Activated B cell treated with CpG ODN at 0.5 μM for 24 hours (primary cell): ENCODE data around the gene HOXB6. TPM values are rescaled to one million over a fixed set of nuclear protein-coding genes. Genes with fewer than 3 reads are reported as not detected.

Experiments
- ATAC-seq: fragments of 200-7000 bp; cut with Tn5 transposase; one replicate; pipeline ENCODE4 v1.10.0; 2021; ENCODE audit warnings: low read depth, mild to moderate bottlenecking, moderate library complexity
- CTCF ChIA-PET: fragments of 350-600 bp; sonication (Branson Sonifier 250); formaldehyde crosslinking; loops from one replicate; lab custom pipeline; 2021; ENCODE audit warnings: antibody characterized with exemption; lab: Charles Lee
- POLR2A ChIA-PET: fragments of 350-600 bp; sonication (Branson Sonifier 250); formaldehyde crosslinking; loops from one replicate; lab custom pipeline; 2021; ENCODE audit warnings: antibody characterized with exemption; lab: Charles Lee
- DNase-seq: peaks from one replicate; pipeline ENCODE4 v3.0.0; 2022
- H3K27ac Mint-ChIP-seq: one replicate; pipeline ENCODE4 v1.8.0; 2020; ENCODE audit warnings: mixed read lengths
- H3K27me3 Mint-ChIP-seq: one replicate; pipeline ENCODE4 v1.8.0; 2021; ENCODE audit warnings: mixed read lengths
- H3K36me3 Mint-ChIP-seq: one replicate; pipeline ENCODE4 v1.8.0; 2021; ENCODE audit warnings: low read depth, mixed read lengths
- H3K4me1 Mint-ChIP-seq: one replicate; pipeline ENCODE4 v1.8.0; 2021; ENCODE audit warnings: mixed read lengths
- H3K4me3 Mint-ChIP-seq: one replicate; pipeline ENCODE4 v1.8.0; 2020; ENCODE audit warnings: mild to moderate bottlenecking, mixed read lengths
- H3K9me3 Mint-ChIP-seq: one replicate; pipeline ENCODE4 v1.8.0; 2020; ENCODE audit warnings: mixed read lengths
- intact Hi-C: fragments of 100-400 bp; cut with micrococcal nuclease; formaldehyde crosslinking; loops from one replicate; pipeline ENCODE4 v1.15.1; 2024
- total RNA-seq: library from RNA; stranded (reverse); gene quantifications from 2 replicates; pipeline ENCODE4 v1.2.3, GENCODE V29; 2022
- TF ChIP-seq, protein P1 (sequence below): fragments of 200-600 bp; IDR thresholded peaks from one replicate; pipeline ENCODE4 v1.8.0; 2022; ENCODE audit warnings: antibody characterized with exemption, mild to moderate bottlenecking

HOXB6 gene
- total RNA-seq, 1 donor from 2014 or later: not detected

DNA sequence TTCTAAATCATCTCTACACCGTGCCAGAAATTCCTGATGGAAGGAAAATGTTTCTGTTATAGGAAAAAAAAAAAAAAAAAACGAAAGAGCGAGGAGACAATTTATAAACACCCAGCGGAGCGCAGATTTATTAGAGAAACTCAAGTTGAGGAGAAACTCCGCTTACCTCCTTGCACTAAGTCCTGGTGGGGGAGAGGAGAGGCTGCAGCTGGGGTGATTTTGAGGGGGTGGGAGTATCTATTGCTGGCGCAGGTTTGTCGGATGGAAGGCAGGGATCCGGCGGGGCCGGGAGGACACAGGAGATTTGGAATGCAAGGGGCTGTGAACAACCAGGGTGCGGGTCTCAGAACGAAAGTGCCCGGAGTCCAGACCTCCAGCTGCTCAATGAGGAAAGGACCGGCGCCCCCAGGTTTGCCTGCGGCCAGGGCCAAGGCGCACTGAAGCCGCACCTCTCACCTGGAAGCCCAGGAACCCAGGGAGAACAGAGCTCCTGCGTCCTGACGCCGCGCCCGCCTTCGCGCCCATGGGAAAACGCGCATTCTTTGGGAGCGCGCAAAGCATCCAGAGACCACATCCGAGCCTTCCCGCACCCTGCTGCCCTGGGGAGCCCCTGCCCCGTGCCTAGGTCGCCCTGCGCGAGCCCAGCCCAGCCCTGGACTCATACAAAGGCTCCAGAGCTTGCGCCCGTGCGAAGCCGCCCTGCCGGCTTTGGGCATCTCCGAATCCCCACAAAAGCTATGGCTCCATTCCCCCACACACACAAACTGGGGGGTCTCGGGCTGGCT, 12.9 kb upstream of the HOXB6 start:
- no peak overlapping the region for H3K27ac Mint-ChIP-seq
- no peak for ATAC-seq

GRCh38 chr17:48616717-48617470, 12.1 kb upstream of the HOXB6 start:
- Mint-ChIP-seq H3K27ac (no peak overlapping the region), H3K9me3 (no peaks in the 10 kb centered on the region), H3K4me3 (no peak overlapping the region), H3K36me3 (no peaks in the 10 kb centered on the region), H3K4me1 (peaks cover 37% of the 10 kb centered on the region), H3K27me3 (peaks cover 67% of the 10 kb centered on the region)
- intact Hi-C loops: loop anchor here (10.0 kb wide), 2 partner anchors 378 to 772 kb away; partner anchors contain the start of genes IGF2BP1 and SCRN2
- ATAC-seq: no peak
- CTCF ChIA-PET: interaction anchor here (1.0 to 3.8 kb wide), 6 partner anchors 9 to 591 kb away, joined by 3 to 29 read pairs (median 6); partner anchors contain the start of genes HOXB5 and HOXB9
- POLR2A ChIA-PET: no interaction called here
- TF ChIP-seq, protein P1, sequence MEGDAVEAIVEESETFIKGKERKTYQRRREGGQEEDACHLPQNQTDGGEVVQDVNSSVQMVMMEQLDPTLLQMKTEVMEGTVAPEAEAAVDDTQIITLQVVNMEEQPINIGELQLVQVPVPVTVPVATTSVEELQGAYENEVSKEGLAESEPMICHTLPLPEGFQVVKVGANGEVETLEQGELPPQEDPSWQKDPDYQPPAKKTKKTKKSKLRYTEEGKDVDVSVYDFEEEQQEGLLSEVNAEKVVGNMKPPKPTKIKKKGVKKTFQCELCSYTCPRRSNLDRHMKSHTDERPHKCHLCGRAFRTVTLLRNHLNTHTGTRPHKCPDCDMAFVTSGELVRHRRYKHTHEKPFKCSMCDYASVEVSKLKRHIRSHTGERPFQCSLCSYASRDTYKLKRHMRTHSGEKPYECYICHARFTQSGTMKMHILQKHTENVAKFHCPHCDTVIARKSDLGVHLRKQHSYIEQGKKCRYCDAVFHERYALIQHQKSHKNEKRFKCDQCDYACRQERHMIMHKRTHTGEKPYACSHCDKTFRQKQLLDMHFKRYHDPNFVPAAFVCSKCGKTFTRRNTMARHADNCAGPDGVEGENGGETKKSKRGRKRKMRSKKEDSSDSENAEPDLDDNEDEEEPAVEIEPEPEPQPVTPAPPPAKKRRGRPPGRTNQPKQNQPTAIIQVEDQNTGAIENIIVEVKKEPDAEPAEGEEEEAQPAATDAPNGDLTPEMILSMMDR: no peak
- DNase-seq: no peak

More for the DNA sequence above, 12.9 kb upstream of the HOXB6 start:
- Mint-ChIP-seq H3K27me3 (peaks cover 71% of the 10 kb centered on the region), H3K4me1 (peaks cover 31% of the 10 kb centered on the region), H3K36me3 (no peaks in the 10 kb centered on the region), H3K9me3 (no peaks in the 10 kb centered on the region), H3K4me3 (no peak overlapping the region)
- DNase-seq: no peak
- TF ChIP-seq, protein P1: no peak
- POLR2A ChIA-PET: interaction anchor here (1.0 kb wide), 3 partner anchors 19 to 310 kb away, joined by 3 to 5 read pairs (median 4); no protein-coding TSS in a partner anchor
- CTCF ChIA-PET: interaction anchor here (1.0 to 4.0 kb wide), 15 partner anchors 8 to 592 kb away, joined by 3 to 29 read pairs (median 7); partner anchors contain the start of genes HOXB3, HOXB5 and HOXB9
- intact Hi-C loops: loop anchor here (1.0 to 10.0 kb wide), 8 partner anchors 281 to 773 kb away; partner anchors contain the start of genes IGF2BP1 and SCRN2

- DNase-seq: no peak
- peaks cover 44% of the 10 kb centered on the region for H3K4me1 Mint-ChIP-seq
- no peak for ATAC-seq
- H3K4me3 Mint-ChIP-seq: no peak overlapping the region
- intact Hi-C loops: loop anchor here (10.0 kb wide), 2 partner anchors 379 to 771 kb away; partner anchors contain the start of genes IGF2BP1 and SCRN2
- POLR2A ChIA-PET: no interaction called here
- no peak overlapping the region for H3K27ac Mint-ChIP-seq
- CTCF ChIA-PET: interaction anchor here (1.0 to 1.4 kb wide), 5 partner anchors 17 to 353 kb away, joined by 3 to 4 read pairs (median 3); no protein-coding TSS in a partner anchor
- H3K36me3 Mint-ChIP-seq: peaks cover 2% of the 10 kb centered on the region
- H3K27me3 Mint-ChIP-seq: peaks cover 62% of the 10 kb centered on the region
- TF ChIP-seq, protein P1: no peak
- no peaks in the 10 kb centered on the region for H3K9me3 Mint-ChIP-seq
These were observed 11.4 kb upstream of the HOXB6 start for GRCh38 chr17:48615963-48616716.

DNA sequence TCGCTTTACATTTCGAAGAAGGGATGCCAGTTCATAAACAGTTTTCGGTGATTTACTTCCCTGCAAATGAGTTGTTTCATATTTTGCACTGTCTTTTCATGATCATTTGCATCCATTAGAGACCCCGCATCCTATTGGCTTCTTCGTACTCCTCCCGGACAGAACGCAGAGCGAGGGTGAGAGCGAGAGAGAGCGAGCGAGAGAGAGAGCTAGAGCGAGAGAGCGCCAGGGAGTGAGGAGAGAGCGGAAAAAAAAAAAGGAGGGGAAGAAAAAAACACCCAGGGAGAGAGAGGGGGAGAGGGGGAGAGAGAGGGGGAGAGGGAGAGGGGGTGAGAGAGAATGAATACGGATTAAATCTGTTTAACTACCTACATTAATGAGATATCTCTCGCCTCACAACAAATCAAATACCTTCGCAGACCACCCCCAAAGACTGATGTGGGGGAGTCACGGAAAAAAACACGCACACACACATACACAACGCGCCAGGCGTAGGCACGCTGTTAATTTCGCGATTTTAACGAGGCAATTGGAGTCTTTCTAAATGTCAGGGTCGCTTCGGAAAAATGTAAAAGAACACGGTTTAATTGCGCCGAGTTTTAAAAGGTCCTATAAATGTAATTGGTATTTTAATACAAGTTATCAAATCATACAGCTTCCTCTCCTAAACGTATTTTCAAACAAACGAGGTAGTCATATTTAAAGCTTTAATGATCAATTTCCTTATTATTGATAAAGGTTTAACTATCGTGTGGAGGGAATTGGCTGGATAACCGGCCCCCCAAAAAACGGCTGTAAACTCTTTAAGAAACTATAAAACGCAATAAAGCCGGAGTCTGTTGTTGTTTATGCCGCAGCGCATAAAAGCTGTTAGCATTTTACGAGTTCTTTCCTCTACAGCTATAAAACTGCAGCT, 10.5 kb upstream of the HOXB6 start, which contains the start of gene HOXB8:
HOXB8 (minus strand) TSS at position 246 of the 916 bp plus-strand sequence. CDS start 588 bp downstream, outside the sequence.
- DNase-seq: no peak
- POLR2A ChIA-PET: interaction anchor here (0.6 to 1.4 kb wide), 3 partner anchors 22 to 293 kb away, joined by 3 to 7 read pairs (median 5); partner anchors contain the start of gene HOXB5
- intact Hi-C loops: loop anchor here (10.0 kb wide), 2 partner anchors 379 to 771 kb away; partner anchors contain the start of genes IGF2BP1 and SCRN2
- TF ChIP-seq, protein P1: no peak
- peaks cover 7% of the 10 kb centered on the region for H3K36me3 Mint-ChIP-seq
- peak within 1 kb of the TSS; percentile 36 for H3K27ac Mint-ChIP-seq
- ATAC-seq: no peak
- H3K27me3 Mint-ChIP-seq: peaks cover 57% of the 10 kb centered on the region
- H3K4me3 Mint-ChIP-seq: peak within 1 kb of the TSS; percentile 44
- H3K4me1 Mint-ChIP-seq: peaks cover 50% of the 10 kb centered on the region
- H3K9me3 Mint-ChIP-seq: no peaks in the 10 kb centered on the region
- CTCF ChIA-PET: interaction anchor here (1.0 to 2.7 kb wide), 6 partner anchors 16 to 352 kb away, joined by 3 to 27 read pairs (median 3); partner anchors contain the start of gene HOXB5
